OCI-LY1 (cell line): ENCODE data around the gene EOMES.

Experiments
- H2AFZ ChIP-seq: fragments of 200-600 bp; sonication (generic), shearing (Covaris generic); 2 replicates; pipeline ENCODE4 v1.6.0; 2014; ENCODE audit warnings: antibody characterized with exemption, mild to moderate bottlenecking, low read length
- H3F3A ChIP-seq: fragments of 200-600 bp; sonication (generic), shearing (Covaris generic); 2 replicates; pipeline ENCODE4 v1.6.0; 2014; ENCODE audit warnings: mild to moderate bottlenecking, antibody characterized with exemption, low read length, moderate library complexity; ENCODE audit not compliant: insufficient read depth
- H3K27ac ChIP-seq: fragments of 200-600 bp; sonication (generic); 2 replicates; pipeline ENCODE4 v1.5.1; 2014; ENCODE audit warnings: low read length, mixed run types, mild to moderate bottlenecking, low read depth; ENCODE audit not compliant: poor library complexity, severe bottlenecking
- H3K27me3 ChIP-seq: fragments of 200-600 bp; sonication (generic); 2 replicates; pipeline ENCODE4 v1.6.0; 2014; ENCODE audit warnings: antibody characterized with exemption, mild to moderate bottlenecking, low read length, moderate library complexity; ENCODE audit not compliant: insufficient read depth
- H3K36me3 ChIP-seq: fragments of 200-600 bp; sonication (generic); 2 replicates; pipeline ENCODE4 v1.6.1; 2014; ENCODE audit warnings: mild to moderate bottlenecking, antibody characterized with exemption, low read length, moderate library complexity, mixed read lengths; ENCODE audit not compliant: insufficient read depth
- H3K4me1 ChIP-seq: fragments of 200-600 bp; sonication (generic); 2 replicates; pipeline ENCODE4 v1.5.1; 2014; ENCODE audit warnings: mild to moderate bottlenecking, low read length, moderate library complexity; ENCODE audit not compliant: insufficient read depth, severe bottlenecking
- H3K4me2 ChIP-seq: fragments of 200-600 bp; sonication (generic), shearing (Covaris generic); 2 replicates; pipeline ENCODE4 v1.6.1; 2014; ENCODE audit warnings: low read length
- H3K4me3 ChIP-seq: fragments of 200-600 bp; sonication (generic); 2 replicates; pipeline ENCODE4 v1.5.1; 2014; ENCODE audit warnings: low read length, low read depth, mild to moderate bottlenecking, mixed read lengths; ENCODE audit not compliant: poor library complexity, severe bottlenecking
- H3K79me2 ChIP-seq: fragments of 200-600 bp; shearing (Covaris generic); 2 replicates; pipeline ENCODE4 v1.6.1; 2016; ENCODE audit warnings: mixed run types, low read length, mixed read lengths; ENCODE audit not compliant: insufficient read depth
- H3K9ac ChIP-seq: fragments of 200-600 bp; sonication (generic), shearing (Covaris generic); 2 replicates; pipeline ENCODE4 v1.6.1; 2014; ENCODE audit warnings: mild to moderate bottlenecking, low read length, mixed read lengths
- H3K9me2 ChIP-seq: fragments of 200-600 bp; sonication (generic), shearing (Covaris generic); 2 replicates; pipeline ENCODE4 v1.6.1; 2014; ENCODE audit warnings: low read depth, mild to moderate bottlenecking, low read length, mixed read lengths
- H3K9me3 ChIP-seq: fragments of 200-600 bp; shearing (Covaris generic); 2 replicates; pipeline ENCODE4 v1.6.1; 2014; ENCODE audit warnings: low read length, mixed read lengths
- H4K20me1 ChIP-seq: fragments of 200-600 bp; sonication (generic), shearing (Covaris generic); 2 replicates; pipeline ENCODE4 v1.6.0; 2016; ENCODE audit warnings: mild to moderate bottlenecking, low read length; ENCODE audit not compliant: insufficient read depth
- CTCF ChIP-seq: fragments of 200-600 bp; sonication (generic), shearing (Covaris generic); IDR thresholded peaks from 2 replicates; pipeline ENCODE4 v1.5.1; 2017; ENCODE audit warnings: mild to moderate bottlenecking, antibody characterized with exemption, low read length, moderate library complexity, mixed read lengths
- EZH2 ChIP-seq: fragments of 200-600 bp; sonication (generic), shearing (Covaris generic); IDR thresholded peaks from 2 replicates; pipeline ENCODE4 v1.8.0; 2017; ENCODE audit warnings: borderline replicate concordance, mixed run types, mild to moderate bottlenecking, antibody characterized with exemption, low read length, moderate library complexity, mixed read lengths

EOMES gene

GRCh38 chr3:27728195-27729087, 6.3 kb upstream of the EOMES start:
- Histone ChIP-seq H3K79me2 (no peaks in the 10 kb centered on the region), H3K27me3 (no peaks in the 10 kb centered on the region), H3K4me2 (no peak overlapping the region), H2AFZ (no peak overlapping the region), H4K20me1 (no peaks in the 10 kb centered on the region), H3K27ac (no peak overlapping the region), H3K4me3 (no peak overlapping the region), H3K9ac (no peak overlapping the region), H3K4me1 (no peaks in the 10 kb centered on the region), H3K36me3 (no peaks in the 10 kb centered on the region), H3K9me2 (no peaks in the 10 kb centered on the region), H3F3A (no peaks in the 10 kb centered on the region), H3K9me3 (no peaks in the 10 kb centered on the region)
- no peak for TF ChIP-seq CTCF
- TF ChIP-seq EZH2: no peak

- H3K9me2 ChIP-seq: no peaks in the 10 kb centered on the region
- H3K79me2 ChIP-seq: no peaks in the 10 kb centered on the region
- no peaks in the 10 kb centered on the region for H3K36me3 ChIP-seq
- H3K4me2 ChIP-seq: no peak overlapping the region
- H3K27me3 ChIP-seq: no peaks in the 10 kb centered on the region
- no peak overlapping the region for H2AFZ ChIP-seq
- H3K4me3 ChIP-seq: no peak overlapping the region
- TF ChIP-seq CTCF: no peak
- no peak for TF ChIP-seq EZH2
- H3K9me3 ChIP-seq: no peaks in the 10 kb centered on the region
- no peak overlapping the region for H3K9ac ChIP-seq
- no peaks in the 10 kb centered on the region for H4K20me1 ChIP-seq
- H3F3A ChIP-seq: no peaks in the 10 kb centered on the region
- no peaks in the 10 kb centered on the region for H3K4me1 ChIP-seq
- H3K27ac ChIP-seq: no peak overlapping the region
Measured at GRCh38 chr3:27726240-27726639, 4.1 kb upstream of the EOMES start.

- Histone ChIP-seq H3F3A (no peaks in the 10 kb centered on the region), H3K4me2 (no peak overlapping the region), H3K9me3 (no peaks in the 10 kb centered on the region), H3K9me2 (no peaks in the 10 kb centered on the region), H3K27ac (no peak overlapping the region), H4K20me1 (no peaks in the 10 kb centered on the region), H3K36me3 (no peaks in the 10 kb centered on the region), H3K79me2 (no peaks in the 10 kb centered on the region), H3K4me1 (no peaks in the 10 kb centered on the region), H2AFZ (no peak overlapping the region), H3K27me3 (no peaks in the 10 kb centered on the region), H3K9ac (no peak overlapping the region), H3K4me3 (no peak overlapping the region)
- no peak for TF ChIP-seq EZH2
Measured at GRCh38 chr3:27724459-27725197, 2.5 kb upstream of the EOMES start.
